KOPT-K1 (cell line): ENCODE results near the gene TTN.

Experiments used
- H3K27ac ChIP-seq: fragments of 200-600 bp; sonication (generic); 2 replicates; pipeline ENCODE4 v1.5.1; 2016; ENCODE audit warnings: antibody characterized with exemption, mild to moderate bottlenecking, low read depth, low read length; ENCODE audit not compliant: poor library complexity, severe bottlenecking
- H3K36me3 ChIP-seq: fragments of 200-600 bp; sonication (generic); 2 replicates; pipeline ENCODE4 v1.5.1; 2017; ENCODE audit warnings: antibody characterized with exemption, mild to moderate bottlenecking, low read length, moderate library complexity; ENCODE audit not compliant: insufficient read depth
- H3K9me3 ChIP-seq: fragments of 200-600 bp; sonication (generic); 2 replicates; pipeline ENCODE4 v1.5.1; 2017; ENCODE audit warnings: antibody characterized with exemption, low read length, mild to moderate bottlenecking; ENCODE audit not compliant: insufficient read depth, poor library complexity, severe bottlenecking

The TTN gene

DNA sequence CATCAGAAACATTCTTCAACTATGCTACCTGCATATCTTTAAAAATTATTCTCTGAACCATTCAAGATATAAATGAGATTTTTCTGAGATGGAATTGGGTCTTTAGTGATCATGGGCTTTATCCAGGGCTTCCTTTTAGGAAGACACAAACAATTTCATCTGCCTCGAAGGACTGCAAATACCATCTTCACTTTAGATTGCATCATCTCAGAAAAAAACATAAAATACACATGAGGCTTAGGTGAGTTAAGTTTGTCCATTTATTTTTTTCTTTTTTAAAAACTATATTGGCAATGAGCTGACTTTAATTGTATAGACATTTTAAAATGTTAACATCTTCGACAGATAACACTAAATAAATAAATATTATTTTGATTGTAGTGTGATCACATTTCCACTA is 20.1 kb downstream of the TTN start:
- Histone ChIP-seq H3K27ac (no peak overlapping the region), H3K36me3 (no peaks in the 10 kb centered on the region), H3K9me3 (no peaks in the 10 kb centered on the region)

DNA sequence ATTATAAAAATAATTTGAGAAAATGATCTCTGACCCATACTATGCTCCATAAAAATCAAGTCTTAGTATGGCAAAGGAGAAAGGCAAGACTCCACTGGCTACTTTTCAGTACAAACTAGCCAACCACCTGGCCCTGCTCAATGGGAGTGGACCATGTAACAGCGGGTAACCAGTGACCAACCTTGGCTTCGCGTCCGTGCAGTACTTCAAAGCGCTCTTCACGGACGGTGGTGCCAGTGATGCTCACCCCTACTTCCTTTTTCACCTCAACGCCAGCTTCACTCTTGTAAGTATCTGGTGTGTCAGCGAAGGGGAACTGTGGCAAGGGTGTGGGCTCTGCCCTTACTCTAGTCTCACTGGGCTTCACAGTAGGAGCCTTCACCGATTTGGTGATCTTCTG is 23.3 kb downstream of the TTN start:
- Histone ChIP-seq H3K9me3 (no peaks in the 10 kb centered on the region), H3K36me3 (no peaks in the 10 kb centered on the region), H3K27ac (no peak overlapping the region)

DNA sequence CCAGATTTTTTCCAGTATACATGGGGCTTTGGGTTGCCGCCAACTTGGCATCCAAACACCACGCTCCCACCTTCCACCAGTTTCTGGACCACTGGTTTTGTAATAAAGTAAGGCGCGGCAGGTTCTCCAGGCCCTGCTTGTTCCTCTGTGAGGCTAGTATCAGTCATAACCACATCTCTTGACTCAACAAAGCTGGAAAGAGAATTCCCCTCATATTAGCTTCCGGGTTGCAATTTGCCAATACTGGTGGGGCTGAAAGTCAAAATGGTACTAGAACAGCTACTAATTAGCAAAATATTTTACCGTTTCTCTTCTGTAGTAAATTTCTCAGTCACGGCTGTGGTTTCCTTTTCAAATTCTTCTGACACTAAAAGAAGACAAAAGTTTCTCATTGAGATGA is 25.0 kb downstream of the TTN start:
- Histone ChIP-seq H3K27ac (no peak overlapping the region), H3K36me3 (no peaks in the 10 kb centered on the region), H3K9me3 (no peaks in the 10 kb centered on the region)

DNA sequence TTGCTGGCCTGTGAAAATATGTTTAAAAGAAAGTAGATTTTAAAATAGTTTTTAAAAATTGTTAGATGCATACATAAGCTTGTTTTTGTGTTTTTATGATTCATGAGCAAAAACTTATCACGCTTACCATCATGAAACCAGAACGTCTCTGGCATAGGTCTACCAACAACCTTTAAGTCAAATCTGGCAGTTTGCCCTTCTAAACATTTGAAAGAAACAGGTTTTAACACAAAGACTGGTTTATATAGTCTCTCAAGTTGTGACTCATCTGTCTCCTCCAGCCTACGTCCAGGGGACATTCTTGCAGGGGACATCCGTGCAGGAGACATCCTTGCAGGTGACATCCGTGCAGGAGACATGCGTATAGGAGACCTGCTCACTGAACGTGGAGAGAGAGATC is 29.6 kb downstream of the TTN start:
- H3K9me3 ChIP-seq: no peaks in the 10 kb centered on the region
- H3K36me3 ChIP-seq: no peaks in the 10 kb centered on the region
- no peak overlapping the region for H3K27ac ChIP-seq

DNA sequence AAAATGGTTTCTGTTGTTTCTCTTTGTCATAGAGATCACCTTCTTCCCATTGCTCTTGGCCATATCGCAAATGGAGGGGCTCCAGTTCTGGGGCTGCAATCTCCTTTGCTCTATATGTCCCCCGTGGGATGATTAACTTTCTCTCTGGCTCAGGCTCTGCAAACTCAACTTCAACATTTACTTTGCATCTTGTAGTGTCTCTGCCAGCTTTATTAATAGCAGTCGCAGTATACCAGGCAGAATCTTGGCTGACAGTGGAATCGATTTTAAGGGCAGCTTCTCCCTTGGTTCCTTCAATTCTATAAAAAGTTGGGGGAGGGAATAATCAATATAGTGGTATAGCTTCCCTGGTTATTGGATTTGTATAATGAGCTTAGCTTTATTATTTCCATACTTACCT is 30.5 kb downstream of the TTN start:
- no peaks in the 10 kb centered on the region for H3K9me3 ChIP-seq
- no peak overlapping the region for H3K27ac ChIP-seq
- no peaks in the 10 kb centered on the region for H3K36me3 ChIP-seq

DNA sequence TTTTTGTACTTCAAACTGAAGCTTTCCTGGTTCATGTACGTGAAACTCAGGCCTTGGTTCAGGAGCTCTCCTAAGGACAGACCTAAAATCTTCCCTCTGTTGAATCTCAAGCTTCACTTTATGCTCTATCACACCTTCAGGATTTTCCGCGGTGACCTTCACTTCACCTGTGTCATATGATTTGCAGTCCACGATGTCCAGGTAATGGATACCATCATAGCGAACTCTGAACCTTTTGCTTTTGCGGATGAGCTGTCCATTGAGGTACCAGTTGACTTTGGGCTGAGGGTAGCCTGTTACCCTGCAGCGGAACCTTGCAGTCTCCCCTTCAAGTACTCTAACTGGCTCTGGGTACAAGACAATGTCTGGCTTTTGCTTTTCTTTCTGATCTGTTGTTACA is 31.2 kb downstream of the TTN start:
- Histone ChIP-seq H3K9me3 (no peaks in the 10 kb centered on the region), H3K27ac (no peak overlapping the region), H3K36me3 (no peaks in the 10 kb centered on the region)

DNA sequence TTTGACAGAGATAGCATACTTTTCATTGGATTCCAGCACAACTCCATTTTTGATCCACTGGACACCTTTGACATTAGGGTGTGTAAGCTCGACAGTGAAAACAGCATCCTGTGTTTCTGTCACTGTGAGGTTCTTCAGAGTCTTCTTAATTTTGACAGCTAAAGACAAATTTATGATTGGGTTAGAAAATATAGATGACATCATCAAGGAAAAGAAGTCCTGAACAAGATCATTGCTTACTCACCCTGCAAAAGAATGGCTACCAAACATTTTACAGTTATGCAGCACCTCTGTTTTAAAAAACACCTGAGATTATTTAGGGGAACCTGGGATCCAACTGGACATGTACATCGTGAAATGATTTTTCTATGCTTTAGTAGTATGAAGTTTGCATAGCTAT is 36.7 kb downstream of the TTN start:
- H3K9me3 ChIP-seq: no peaks in the 10 kb centered on the region
- no peak overlapping the region for H3K27ac ChIP-seq
- H3K36me3 ChIP-seq: no peaks in the 10 kb centered on the region

DNA sequence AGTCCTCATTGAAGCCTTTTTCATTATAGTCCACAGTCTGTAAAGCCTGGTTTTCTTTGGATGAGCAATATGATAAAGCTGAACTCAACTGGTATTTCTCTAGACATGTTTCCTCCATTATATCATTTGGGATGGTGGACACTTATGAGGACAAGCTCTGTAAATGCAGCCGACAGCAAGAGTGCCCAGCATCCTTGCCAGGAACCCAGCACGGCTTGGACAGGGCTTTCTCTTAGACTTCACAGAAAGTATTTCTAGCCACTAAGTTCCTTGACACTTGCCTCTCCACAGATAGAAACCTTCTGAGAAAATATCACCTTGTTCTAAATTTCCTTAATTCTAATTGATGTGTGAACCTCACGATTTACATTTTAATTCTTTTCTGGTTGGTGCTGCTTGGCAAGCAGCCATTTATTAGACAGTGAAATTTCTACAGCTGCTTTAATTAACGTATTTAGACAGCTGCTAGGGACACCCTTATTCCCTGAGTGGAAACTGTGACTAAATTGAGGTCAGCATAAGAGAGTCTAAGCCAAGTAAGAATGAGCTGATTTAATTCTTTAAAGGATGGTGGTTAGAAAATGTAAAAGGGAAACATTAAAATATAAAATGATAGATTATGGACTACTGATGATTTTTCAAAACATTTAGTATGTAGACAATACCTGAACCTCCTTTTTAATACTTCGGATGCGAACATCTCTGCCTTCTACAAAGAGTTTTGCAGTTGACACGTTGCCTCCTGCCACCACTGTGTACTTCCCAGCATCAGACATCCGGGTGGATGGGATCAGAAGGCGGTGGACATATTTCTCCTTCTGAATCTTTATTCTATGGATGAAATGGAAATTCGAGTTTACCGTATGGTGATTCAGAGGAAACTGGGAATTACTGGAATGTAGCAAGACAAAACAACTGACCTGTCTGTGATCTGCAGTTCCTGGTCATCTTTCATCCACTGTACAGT is 39.8 kb downstream of the TTN start:
- no peaks in the 10 kb centered on the region for H3K36me3 ChIP-seq
- H3K9me3 ChIP-seq: no peaks in the 10 kb centered on the region
- H3K27ac ChIP-seq: no peak overlapping the region

DNA sequence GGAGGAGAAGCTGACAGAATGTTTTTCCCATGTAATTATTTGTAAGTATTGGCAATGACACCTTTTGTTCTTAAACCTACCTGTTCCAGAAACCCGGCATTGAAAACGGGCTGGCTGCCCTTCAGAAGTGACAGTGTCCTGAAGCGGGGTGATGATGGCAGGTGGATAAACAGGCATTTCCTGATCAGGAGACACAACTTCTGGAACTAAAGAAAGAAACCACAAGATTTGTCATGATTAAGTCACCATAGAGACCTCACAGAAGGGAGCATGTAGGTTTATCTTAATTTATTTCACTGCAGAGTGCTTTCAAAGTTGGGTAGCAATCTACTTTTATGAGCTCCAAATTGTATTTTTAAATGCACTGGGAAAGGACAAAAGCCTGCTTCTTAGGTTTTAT is 43.1 kb downstream of the TTN start:
- Histone ChIP-seq H3K36me3 (no peaks in the 10 kb centered on the region), H3K27ac (no peak overlapping the region), H3K9me3 (no peaks in the 10 kb centered on the region)

DNA sequence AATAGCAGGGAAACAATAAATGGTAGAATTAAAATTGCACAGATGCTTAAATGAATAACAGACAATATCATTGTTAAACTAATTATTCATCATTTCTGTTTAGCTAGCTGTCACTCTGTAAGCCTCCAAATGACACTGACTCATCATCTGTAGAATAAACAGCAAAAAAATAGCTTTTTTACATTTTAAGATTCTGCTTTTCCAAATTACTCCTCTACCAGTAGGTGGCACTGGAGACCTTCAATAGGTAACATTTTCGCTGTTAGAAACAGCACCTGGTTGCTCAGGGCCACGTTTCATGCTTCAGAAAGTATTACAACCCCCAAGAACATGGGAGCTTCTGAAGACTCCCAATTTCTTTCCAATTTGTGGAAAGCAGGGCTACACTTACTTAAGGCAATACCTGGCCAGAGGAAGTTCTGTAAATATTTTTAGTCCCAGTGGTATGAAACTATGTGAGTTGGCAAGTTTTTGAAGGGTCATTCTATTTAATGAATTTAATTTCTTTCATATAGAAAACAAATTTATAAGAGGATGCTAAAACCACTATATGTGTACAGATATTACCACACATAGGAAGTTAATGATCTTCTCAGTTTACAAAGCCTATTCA is 45.4 kb downstream of the TTN start:
- Histone ChIP-seq H3K27ac (no peak overlapping the region), H3K9me3 (no peaks in the 10 kb centered on the region), H3K36me3 (no peaks in the 10 kb centered on the region)

DNA sequence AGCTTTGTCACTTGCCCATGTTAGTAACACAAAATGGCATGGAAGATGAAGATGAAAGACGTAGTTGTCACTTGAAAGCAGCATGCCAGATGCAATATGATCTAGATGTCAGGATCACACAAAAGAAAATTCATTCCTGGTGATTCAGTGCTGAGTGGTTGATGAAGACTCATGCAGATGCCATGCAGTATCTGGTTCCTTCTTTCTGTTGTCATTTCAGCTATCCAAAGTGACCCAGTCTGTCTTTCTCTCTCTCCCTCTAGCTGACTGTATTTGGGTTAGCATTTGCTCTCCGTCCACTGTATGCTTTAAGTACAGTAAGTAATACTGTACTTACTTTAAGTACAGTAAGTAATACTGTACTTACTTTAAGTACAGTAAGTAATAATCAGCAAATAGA is 50.4 kb downstream of the TTN start:
- Histone ChIP-seq H3K27ac (no peak overlapping the region), H3K9me3 (no peaks in the 10 kb centered on the region), H3K36me3 (no peaks in the 10 kb centered on the region)

DNA sequence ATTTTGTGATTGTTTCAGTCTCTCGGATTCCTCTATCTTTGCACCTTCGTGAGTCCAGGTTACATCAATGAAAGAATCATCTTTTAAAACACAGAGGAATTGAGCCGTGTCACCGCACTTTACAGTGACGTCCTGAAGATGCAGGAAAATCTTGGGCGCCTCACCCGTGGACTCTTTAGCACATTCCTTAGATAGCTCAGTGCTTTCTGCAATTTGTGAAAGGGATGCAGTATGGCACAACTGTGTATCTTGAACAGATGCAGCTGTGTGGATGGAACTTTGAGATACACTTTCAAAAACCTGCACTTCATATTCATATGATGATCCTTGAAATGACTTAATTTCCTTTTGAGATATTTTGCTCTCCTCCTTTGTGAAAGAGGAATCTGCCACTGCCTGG is 50.9 kb downstream of the TTN start:
- Histone ChIP-seq H3K27ac (no peak overlapping the region), H3K36me3 (no peaks in the 10 kb centered on the region), H3K9me3 (no peaks in the 10 kb centered on the region)

DNA sequence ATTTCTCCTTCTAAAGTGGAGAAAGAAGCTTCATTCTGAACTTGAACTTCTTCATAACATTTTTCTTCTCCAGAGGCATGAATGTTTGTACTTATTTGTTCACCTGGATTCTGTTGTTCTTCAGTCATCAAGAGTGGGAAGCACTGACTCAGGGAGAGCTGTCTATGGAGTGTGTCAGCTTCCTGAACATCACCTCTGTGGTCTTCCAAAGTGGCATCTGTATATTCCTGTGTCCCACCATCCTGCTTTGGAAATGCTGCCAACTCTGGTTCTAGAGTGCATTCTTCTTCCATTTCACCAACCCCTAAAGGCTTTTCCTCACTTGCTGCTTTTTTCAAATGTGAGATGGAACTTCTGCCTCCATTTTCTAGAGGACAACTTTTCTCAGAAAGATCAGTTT is 59.5 kb downstream of the TTN start:
- Histone ChIP-seq H3K27ac (no peak overlapping the region), H3K36me3 (no peaks in the 10 kb centered on the region), H3K9me3 (no peaks in the 10 kb centered on the region)

DNA sequence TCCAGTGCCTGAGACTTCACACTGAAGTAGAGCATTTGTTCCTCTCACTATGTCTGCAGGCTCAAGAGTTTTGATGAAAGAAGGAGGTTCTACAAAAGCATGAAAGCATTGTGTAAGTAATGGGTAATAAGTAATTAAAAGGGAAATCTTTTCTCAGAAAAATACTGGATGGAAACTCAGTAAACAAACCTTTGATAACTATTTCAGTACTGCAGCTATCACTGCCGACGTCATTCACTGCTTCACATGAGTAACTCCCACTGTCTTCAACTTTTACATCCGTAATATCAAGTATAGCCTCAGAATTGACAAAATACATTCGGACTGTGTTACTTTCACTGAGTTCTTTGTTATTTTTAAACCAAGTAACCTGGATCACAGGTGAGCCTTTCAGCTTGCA is 72.7 kb downstream of the TTN start:
- no peak overlapping the region for H3K27ac ChIP-seq
- H3K36me3 ChIP-seq: no peaks in the 10 kb centered on the region
- no peaks in the 10 kb centered on the region for H3K9me3 ChIP-seq

DNA sequence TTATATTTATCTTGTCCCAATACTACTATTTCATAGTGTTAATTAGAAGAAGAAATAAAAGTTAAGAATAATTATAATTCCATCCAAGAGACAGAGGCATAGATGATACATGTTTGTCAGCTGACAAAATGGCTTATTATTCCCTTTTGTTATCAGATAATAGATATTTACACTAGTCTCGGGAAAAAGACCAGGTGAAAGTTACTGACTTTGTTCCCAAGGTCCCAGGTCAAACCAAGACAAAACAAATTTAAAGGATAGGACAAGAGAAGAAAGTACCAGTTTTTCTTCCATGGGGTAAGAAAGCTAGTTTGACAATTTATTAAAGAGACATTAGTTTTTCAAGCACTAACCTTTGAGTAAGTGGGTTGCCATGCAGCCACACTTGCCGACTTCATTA is 73.2 kb downstream of the TTN start:
- no peaks in the 10 kb centered on the region for H3K36me3 ChIP-seq
- no peak overlapping the region for H3K27ac ChIP-seq
- H3K9me3 ChIP-seq: no peaks in the 10 kb centered on the region

DNA sequence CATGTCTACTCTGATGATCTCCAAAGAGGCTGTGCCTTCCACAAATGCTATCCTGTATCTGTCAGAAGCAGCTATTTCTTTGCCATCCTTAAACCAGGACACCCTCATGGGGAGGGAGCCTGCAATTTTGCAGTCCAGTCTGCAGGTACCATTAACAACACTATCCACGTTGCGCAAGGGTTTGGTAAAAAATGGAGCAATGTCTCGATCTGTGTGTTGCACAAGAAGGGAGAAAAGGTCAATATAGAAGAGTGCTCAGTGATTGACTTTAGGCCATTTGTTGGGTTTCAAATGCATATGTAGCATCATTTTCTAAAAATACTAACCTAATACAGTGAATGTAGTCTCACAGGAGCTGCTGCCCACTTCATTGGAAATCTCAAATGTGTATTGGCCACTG is 74.3 kb downstream of the TTN start:
- Histone ChIP-seq H3K27ac (no peak overlapping the region), H3K36me3 (no peaks in the 10 kb centered on the region), H3K9me3 (no peaks in the 10 kb centered on the region)
